Mesendoderm (in vitro differentiated cells): Measurements from ENCODE around the gene NR4A1.

Experiments used
- DNase-seq: peaks from one replicate; pipeline ENCODE4 v3.0.0; 2013
- H2AK5ac ChIP-seq: 2 replicates; pipeline ENCODE4 v1.6.1; 2013; ENCODE audit warnings: low read length, inconsistent platforms
- H2BK120ac ChIP-seq: 2 replicates; pipeline ENCODE4 v1.6.1; 2013; ENCODE audit warnings: low read depth, mild to moderate bottlenecking, low read length, moderate library complexity, mixed read lengths
- H2BK15ac ChIP-seq: replicated peaks from 2 replicates; pipeline ENCODE4 v1.6.1; 2013; ENCODE audit warnings: low read depth, mild to moderate bottlenecking, moderate library complexity
- H2BK5ac ChIP-seq: 2 replicates; pipeline ENCODE4 v1.6.1; 2013; ENCODE audit warnings: low read length, inconsistent platforms
- H3K18ac ChIP-seq: 2 replicates; pipeline ENCODE4 v1.6.1; 2013; ENCODE audit warnings: mild to moderate bottlenecking, low read length, mixed read lengths
- H3K23ac ChIP-seq: one replicate; pipeline ENCODE4 v1.6.1; 2013; ENCODE audit warnings: low read length
- H3K27ac ChIP-seq: 2 replicates; pipeline ENCODE4 v1.5.1; 2013; ENCODE audit warnings: low read depth, mild to moderate bottlenecking, inconsistent platforms, low read length, moderate library complexity
- H3K27me3 ChIP-seq: 2 replicates; pipeline ENCODE4 v1.6.1; 2013; ENCODE audit warnings: low read length, control low read depth, mild to moderate bottlenecking, inconsistent platforms; ENCODE audit not compliant: insufficient read depth, poor library complexity
- H3K36me3 ChIP-seq: 2 replicates; pipeline ENCODE4 v1.6.1; 2013; ENCODE audit warnings: low read length, inconsistent platforms; ENCODE audit not compliant: control insufficient read depth, insufficient read depth
- H3K4ac ChIP-seq: one replicate; pipeline ENCODE4 v1.6.1; 2013; ENCODE audit warnings: low read depth, mild to moderate bottlenecking, low read length, moderate library complexity
- H3K4me1 ChIP-seq: 2 replicates; pipeline ENCODE4 v1.6.1; 2013; ENCODE audit warnings: low read depth, low read length, inconsistent platforms; ENCODE audit not compliant: control insufficient read depth
- H3K4me2 ChIP-seq: 2 replicates; pipeline ENCODE4 v1.6.1; 2013; ENCODE audit warnings: low read length
- H3K4me3 ChIP-seq: 2 replicates; pipeline ENCODE4 v1.5.1; 2013; ENCODE audit warnings: mild to moderate bottlenecking, low read length
- H3K56ac ChIP-seq: one replicate; pipeline ENCODE4 v1.6.1; 2013; ENCODE audit warnings: low read length
- H3K79me1 ChIP-seq: 2 replicates; pipeline ENCODE4 v1.6.1; 2013; ENCODE audit warnings: low read length, inconsistent platforms
- H3K79me2 ChIP-seq: 2 replicates; pipeline ENCODE4 v1.6.1; 2013; ENCODE audit warnings: mild to moderate bottlenecking, low read length; ENCODE audit not compliant: control insufficient read depth, insufficient read depth
- H3K9ac ChIP-seq: 2 replicates; pipeline ENCODE4 v1.6.1; 2013; ENCODE audit warnings: low read length, inconsistent platforms
- H4K5ac ChIP-seq: one replicate; pipeline ENCODE4 v1.6.1; 2013; ENCODE audit warnings: low read length
- H4K8ac ChIP-seq: one replicate; pipeline ENCODE4 v1.6.1; 2013; ENCODE audit warnings: low read depth, mild to moderate bottlenecking, control low read depth, low read length, moderate library complexity
- WGBS: extraction: QIAGEN DNeasy Blood & Tissue Kit; methylation state at CpG from one replicate; pipeline ENCODE4 v1.1.7; 2013; ENCODE audit warnings: low lambda C conversion rate, missing lambda C conversion rate; ENCODE audit not compliant: insufficient coverage; ENCODE audit errors: extremely low coverage; 5-methylcytosine and 5-hydroxymethylcytosine counted together

Gene NR4A1

DNA sequence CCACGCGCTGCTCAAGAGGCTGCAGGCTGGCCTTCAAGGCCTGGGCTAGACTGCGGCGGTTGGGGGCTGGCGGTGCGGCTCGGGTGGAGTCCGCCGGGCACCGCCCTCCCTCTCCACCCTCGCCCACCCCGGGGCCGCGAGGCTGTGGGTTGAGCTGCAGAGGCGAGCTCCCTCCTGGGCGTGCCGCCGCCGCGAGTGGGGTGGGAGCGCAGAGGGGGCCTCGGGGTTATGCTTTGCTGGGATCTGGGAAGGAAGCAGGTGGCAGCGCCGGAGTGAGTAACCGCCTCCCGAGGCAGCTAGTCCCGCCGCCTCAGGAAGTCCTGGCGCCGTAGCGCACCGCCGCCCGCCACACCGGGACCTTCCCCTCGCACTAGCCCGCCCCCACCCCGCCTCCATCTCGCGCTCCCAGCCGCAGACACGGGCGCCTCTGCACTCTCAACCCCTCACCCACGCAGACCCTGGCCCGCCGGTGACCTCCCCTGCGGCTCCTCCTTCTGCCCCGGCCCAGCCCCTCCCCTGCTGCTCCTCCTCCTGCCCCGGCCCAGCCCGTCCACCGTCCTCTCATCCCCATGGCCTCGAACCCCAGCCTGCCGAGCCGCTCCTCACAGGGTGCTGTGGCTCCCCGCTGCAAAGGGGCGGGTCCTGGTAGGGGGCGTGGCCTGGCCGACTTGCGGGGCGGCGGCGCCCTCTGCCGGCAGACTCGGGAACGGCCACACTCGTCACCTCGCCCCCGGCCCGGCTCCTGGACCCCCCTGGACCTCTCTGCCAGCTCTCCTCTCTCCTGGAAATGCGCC, 27.9 kb upstream of the NR4A1 start:
- no peak overlapping the region for H3K18ac ChIP-seq
- no peak overlapping the region for H3K23ac ChIP-seq
- H4K8ac ChIP-seq: no peak overlapping the region
- no peaks in the 10 kb centered on the region for H3K79me2 ChIP-seq
- DNase-seq: peak; percentile 80
- no peaks in the 10 kb centered on the region for H3K36me3 ChIP-seq
- no peak overlapping the region for H2BK5ac ChIP-seq
- H3K56ac ChIP-seq: peak overlapping the region; percentile 52
- no peak overlapping the region for H3K4ac ChIP-seq
- peak overlapping the region; percentile 36 for H3K4me2 ChIP-seq
- H4K5ac ChIP-seq: no peak overlapping the region
- H3K9ac ChIP-seq: peak overlapping the region; percentile 53
- H2AK5ac ChIP-seq: no peak overlapping the region
- no peak overlapping the region for H2BK15ac ChIP-seq
- no peak overlapping the region for H2BK120ac ChIP-seq
- H3K79me1 ChIP-seq: no peaks in the 10 kb centered on the region
- H3K4me3 ChIP-seq: no peak overlapping the region
- H3K27me3 ChIP-seq: no peaks in the 10 kb centered on the region
- WGBS: no CpG with 5 or more reads among the region's 70 CpGs
- H3K27ac ChIP-seq: no peak overlapping the region
- H3K4me1 ChIP-seq: peaks cover 2% of the 10 kb centered on the region

DNA sequence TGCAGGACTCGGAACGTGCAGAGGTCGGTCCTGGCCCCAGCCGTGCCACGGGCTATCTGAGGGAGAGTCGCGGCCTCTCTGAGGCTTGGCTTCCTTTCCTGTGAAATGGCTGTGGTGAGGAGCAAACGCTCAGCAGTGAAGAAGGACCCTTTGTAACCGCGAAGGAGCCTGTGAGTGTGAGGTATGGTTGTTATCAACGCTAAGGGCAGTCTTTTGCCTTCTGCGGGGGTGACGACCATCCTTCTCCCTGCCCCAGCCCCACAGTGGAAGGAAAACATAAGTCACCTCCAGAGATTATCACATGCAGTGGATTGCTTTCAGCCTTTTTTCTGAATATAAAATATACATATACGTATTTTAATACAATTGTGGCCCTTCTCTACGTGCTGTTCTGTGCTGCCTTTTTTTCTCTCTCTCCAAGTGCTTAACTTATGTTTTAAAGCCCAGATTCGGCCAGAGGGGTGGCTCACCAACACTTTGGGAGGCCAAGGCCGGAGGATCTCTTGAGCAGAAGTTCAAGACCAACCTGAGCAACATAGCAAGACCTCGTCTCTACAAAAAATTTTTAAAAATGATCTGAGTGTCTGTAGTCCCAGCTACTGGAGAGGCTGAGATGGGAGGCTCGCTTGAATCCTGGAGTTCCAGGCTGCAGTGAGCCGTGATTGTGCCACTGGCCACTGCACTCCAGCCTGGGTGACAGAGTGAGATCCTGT, 27.1 kb upstream of the NR4A1 start:
- Histone ChIP-seq H2AK5ac (no peak overlapping the region), H3K79me2 (no peaks in the 10 kb centered on the region), H3K27ac (no peak overlapping the region), H2BK15ac (no peak overlapping the region), H3K79me1 (no peaks in the 10 kb centered on the region), H3K9ac (peak overlapping the region; percentile 53), H3K36me3 (no peaks in the 10 kb centered on the region), H3K23ac (no peak overlapping the region), H4K8ac (no peak overlapping the region), H3K27me3 (no peaks in the 10 kb centered on the region), H3K4me3 (no peak overlapping the region), H3K4me1 (peaks cover 2% of the 10 kb centered on the region), H3K4me2 (peak overlapping the region; percentile 19), H3K56ac (peak overlapping the region; percentile 52), H3K18ac (no peak overlapping the region), H2BK120ac (no peak overlapping the region), H2BK5ac (no peak overlapping the region), H3K4ac (no peak overlapping the region), H4K5ac (no peak overlapping the region)
- no peak for DNase-seq
- no CpG with 5 or more reads among the region's 20 CpGs for WGBS

DNA sequence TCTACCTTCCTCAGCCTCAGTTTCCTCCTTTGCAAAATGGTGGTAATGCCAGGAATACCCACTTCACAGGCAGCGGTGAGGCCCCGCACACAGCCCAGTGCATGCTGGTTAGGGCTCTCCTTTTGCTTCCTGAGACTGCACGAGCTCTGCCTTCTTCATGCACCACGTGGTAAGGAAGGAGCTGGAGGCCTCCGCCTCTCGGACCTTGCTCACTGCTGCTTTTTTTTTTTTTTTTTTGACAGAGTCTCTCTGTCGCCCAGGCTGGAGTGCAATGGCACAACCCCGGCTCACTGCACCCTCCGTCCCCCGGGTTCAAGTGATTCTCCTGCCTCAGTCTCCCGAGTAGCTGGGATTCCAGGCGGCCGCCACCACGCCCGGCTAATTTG, 26.4 kb upstream of the NR4A1 start:
- Histone ChIP-seq H4K8ac (no peak overlapping the region), H2BK15ac (no peak overlapping the region), H2AK5ac (no peak overlapping the region), H3K18ac (no peak overlapping the region), H4K5ac (no peak overlapping the region), H3K36me3 (no peaks in the 10 kb centered on the region), H3K79me2 (no peaks in the 10 kb centered on the region), H3K9ac (no peak overlapping the region), H3K27me3 (no peaks in the 10 kb centered on the region), H3K4ac (no peak overlapping the region), H3K27ac (no peak overlapping the region), H3K4me1 (peaks cover 2% of the 10 kb centered on the region), H3K4me2 (no peak overlapping the region), H3K4me3 (no peak overlapping the region), H2BK120ac (no peak overlapping the region), H3K56ac (no peak overlapping the region), H2BK5ac (no peak overlapping the region), H3K79me1 (no peaks in the 10 kb centered on the region), H3K23ac (no peak overlapping the region)
- WGBS: no CpG with 5 or more reads among the region's 15 CpGs
- no peak for DNase-seq

DNA sequence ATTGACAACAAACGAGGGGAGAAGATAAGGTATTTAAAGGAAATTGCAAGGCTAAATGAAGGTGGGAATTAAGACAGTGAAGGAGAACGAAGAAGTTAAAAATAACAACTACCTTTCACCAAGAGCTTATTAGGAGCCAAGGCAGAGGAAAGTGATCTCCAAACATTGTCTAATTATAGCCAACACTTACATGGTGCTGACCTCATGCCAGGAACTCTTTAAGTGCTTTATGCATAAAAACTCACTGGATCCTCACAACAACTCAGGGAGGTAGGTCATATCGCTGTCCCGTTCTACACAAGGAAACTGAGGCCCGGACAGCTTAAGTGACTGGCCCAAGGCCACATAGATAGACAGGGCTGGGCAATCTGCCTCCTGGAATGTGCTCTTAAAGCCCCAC, 25.0 kb upstream of the NR4A1 start:
- H2BK5ac ChIP-seq: no peak overlapping the region
- no peaks in the 10 kb centered on the region for H3K27me3 ChIP-seq
- DNase-seq: no peak
- no peak overlapping the region for H2BK15ac ChIP-seq
- no CpG with 5 or more reads among the region's 5 CpGs for WGBS
- H2BK120ac ChIP-seq: no peak overlapping the region
- H3K18ac ChIP-seq: no peak overlapping the region
- no peak overlapping the region for H3K56ac ChIP-seq
- no peaks in the 10 kb centered on the region for H3K79me1 ChIP-seq
- no peak overlapping the region for H3K9ac ChIP-seq
- no peaks in the 10 kb centered on the region for H3K36me3 ChIP-seq
- H4K5ac ChIP-seq: no peak overlapping the region
- H3K79me2 ChIP-seq: no peaks in the 10 kb centered on the region
- H3K4me2 ChIP-seq: no peak overlapping the region
- H3K4me1 ChIP-seq: peaks cover 2% of the 10 kb centered on the region
- H3K4me3 ChIP-seq: no peak overlapping the region
- no peak overlapping the region for H3K27ac ChIP-seq
- H3K23ac ChIP-seq: no peak overlapping the region
- H3K4ac ChIP-seq: no peak overlapping the region
- H2AK5ac ChIP-seq: no peak overlapping the region
- H4K8ac ChIP-seq: no peak overlapping the region

DNA sequence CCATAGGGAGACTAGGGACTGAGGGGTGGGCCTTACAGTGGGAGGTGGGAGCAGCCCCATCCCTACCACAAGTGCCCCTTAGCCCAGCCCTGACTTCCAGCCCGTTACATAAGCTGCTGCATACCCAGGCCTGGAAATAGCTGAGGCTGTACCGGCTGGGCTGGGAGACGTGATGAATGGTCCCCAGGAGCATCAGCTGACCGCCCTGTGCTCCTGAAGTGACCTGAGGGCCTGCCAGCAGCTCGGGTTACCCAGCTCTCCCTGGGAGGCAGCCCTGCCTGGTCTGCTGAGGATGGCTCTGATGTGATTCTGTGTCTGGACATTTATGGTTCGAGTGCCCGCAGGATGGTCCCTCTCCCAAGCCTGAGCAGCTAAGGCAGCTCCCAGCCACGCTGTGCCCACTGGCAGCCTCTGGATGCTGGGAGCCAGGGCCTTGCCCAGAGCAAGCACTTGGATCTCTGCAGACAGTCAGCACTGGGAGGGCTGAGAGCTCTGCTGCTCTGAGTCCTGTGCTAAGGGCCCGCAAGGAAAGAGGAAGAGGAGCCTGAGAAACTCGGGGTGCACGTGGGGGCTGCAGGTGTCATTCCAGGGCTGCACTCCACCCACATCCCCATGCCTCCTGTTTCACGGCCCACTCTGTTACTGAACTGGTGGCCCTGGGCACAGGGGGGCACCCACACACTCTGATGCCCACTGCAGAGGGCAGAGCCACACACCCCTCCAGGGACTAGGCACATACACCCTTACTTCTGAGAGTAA, 24.0 kb upstream of the NR4A1 start:
- no peak overlapping the region for H3K56ac ChIP-seq
- no peak overlapping the region for H2BK120ac ChIP-seq
- H3K4me2 ChIP-seq: no peak overlapping the region
- no peaks in the 10 kb centered on the region for H3K27me3 ChIP-seq
- no peaks in the 10 kb centered on the region for H3K36me3 ChIP-seq
- H4K5ac ChIP-seq: no peak overlapping the region
- no peak overlapping the region for H2BK5ac ChIP-seq
- H3K18ac ChIP-seq: no peak overlapping the region
- H2BK15ac ChIP-seq: no peak overlapping the region
- H3K4me3 ChIP-seq: no peak overlapping the region
- peaks cover 2% of the 10 kb centered on the region for H3K4me1 ChIP-seq
- H4K8ac ChIP-seq: no peak overlapping the region
- H2AK5ac ChIP-seq: no peak overlapping the region
- no peak overlapping the region for H3K27ac ChIP-seq
- H3K79me1 ChIP-seq: no peaks in the 10 kb centered on the region
- H3K23ac ChIP-seq: no peak overlapping the region
- H3K79me2 ChIP-seq: no peaks in the 10 kb centered on the region
- no peak overlapping the region for H3K4ac ChIP-seq
- no CpG with 5 or more reads among the region's 12 CpGs for WGBS
- no peak overlapping the region for H3K9ac ChIP-seq
- no peak for DNase-seq
